ENCODE measurements around the gene SPTB.

SPTB gene

DNA sequence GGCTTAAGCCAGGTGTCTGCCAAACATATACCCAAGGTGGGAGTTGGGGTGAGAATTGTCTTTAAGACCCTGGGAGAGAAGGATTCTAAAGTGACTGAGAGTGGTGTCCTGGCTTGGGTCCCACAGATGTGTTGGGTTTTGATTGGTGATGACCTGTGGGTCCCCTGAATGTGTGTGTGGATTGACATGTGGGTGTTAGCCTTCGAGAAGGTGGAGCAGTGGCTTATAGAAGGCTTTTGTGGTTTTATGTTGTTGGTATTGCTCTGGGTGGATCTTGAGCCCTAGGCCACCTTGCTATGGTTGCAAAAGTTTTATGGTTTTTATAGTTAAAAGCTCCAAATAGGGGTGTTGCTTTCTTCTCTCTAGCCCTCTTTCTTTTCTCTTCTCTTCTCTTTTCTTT lies 145.8 kb downstream of the SPTB start:
- no peak overlapping the region for H3K4me3 ChIP-seq (ENCODE audit: insufficient read length, low read depth)
- TF ChIP-seq ZNF274 (IDR thresholded peaks at IDR 0.05; ENCODE audit: low read depth, low read length) (no peak), SUZ12 (IDR thresholded peaks at IDR 0.05; ENCODE audit: extremely low read depth, insufficient read depth, insufficient read length) (no peak), YY1 (IDR thresholded peaks at IDR 0.05; ENCODE audit: insufficient read depth, insufficient read length) (no peak)
- H3K36me3 ChIP-seq (ENCODE audit: insufficient read depth, insufficient read length, low read length) = peaks cover 83% of the 10 kb centered on the region
- peaks cover 15% of the 10 kb centered on the region for H3K4me1 ChIP-seq (ENCODE audit: insufficient read depth, insufficient read length)
- H3K27me3 ChIP-seq (ENCODE audit: insufficient read depth, insufficient read length) = no peaks in the 10 kb centered on the region
- no peak for DNase-seq (ENCODE audit: low read depth, low spot score)
- no peaks in the 10 kb centered on the region for H3K9me3 ChIP-seq (ENCODE audit: insufficient read depth, low read length)
- no peak overlapping the region for H3K9ac ChIP-seq (ENCODE audit: insufficient read length, low read depth)

GRCh38 chr14:64733321-64733720 lies 146.4 kb downstream of the SPTB start:
- no peak for DNase-seq (ENCODE audit: low read depth, low spot score)
- Histone ChIP-seq H3K36me3 (ENCODE audit: insufficient read depth, insufficient read length, low read length) (peaks cover 83% of the 10 kb centered on the region), H3K9ac (ENCODE audit: insufficient read length, low read depth) (no peak overlapping the region)

DNA sequence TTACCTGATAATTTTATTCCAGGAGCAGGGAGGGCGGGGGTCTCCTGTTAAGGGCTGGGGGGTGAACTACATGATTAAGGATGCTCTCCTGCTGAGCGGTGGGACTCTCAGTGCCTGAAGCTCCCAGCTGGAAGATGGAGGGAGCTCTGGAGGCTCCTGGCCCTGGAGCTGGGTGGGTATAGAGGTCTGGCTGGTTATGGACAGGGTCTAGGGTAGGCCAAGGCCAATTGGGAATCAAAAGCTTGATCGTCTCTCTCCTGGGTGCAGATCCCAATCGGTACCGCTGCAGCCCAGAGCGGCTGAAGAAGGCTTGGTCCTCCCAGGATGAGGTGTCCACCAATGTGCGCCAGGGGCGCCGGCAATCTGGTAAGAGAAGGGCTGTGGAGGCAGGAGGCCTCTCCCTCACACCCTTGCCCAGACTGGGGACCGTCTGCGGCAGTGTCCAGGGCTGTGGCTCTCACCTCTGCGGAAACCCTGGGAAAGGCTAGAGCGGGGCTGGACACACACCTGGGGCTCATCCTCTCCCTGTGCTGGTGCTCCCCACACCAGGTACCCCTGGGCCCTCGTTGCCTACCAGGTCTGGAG lies 147.1 kb downstream of the SPTB start:
- H3K27me3 ChIP-seq (ENCODE audit: insufficient read depth, insufficient read length) = no peaks in the 10 kb centered on the region

More at GRCh38 chr14:64733321-64733720, 146.4 kb downstream of the SPTB start:
- TF ChIP-seq YY1 (IDR thresholded peaks at IDR 0.05; ENCODE audit: insufficient read depth, insufficient read length) = no peak
- no peak for TF ChIP-seq SUZ12 (IDR thresholded peaks at IDR 0.05; ENCODE audit: extremely low read depth, insufficient read depth, insufficient read length)
- TF ChIP-seq ZNF274 (IDR thresholded peaks at IDR 0.05; ENCODE audit: low read depth, low read length) = no peak
- Histone ChIP-seq H3K27me3 (ENCODE audit: insufficient read depth, insufficient read length) (no peaks in the 10 kb centered on the region), H3K9me3 (ENCODE audit: insufficient read depth, low read length) (no peaks in the 10 kb centered on the region), H3K4me3 (ENCODE audit: insufficient read length, low read depth) (no peak overlapping the region), H3K4me1 (ENCODE audit: insufficient read depth, insufficient read length) (peaks cover 15% of the 10 kb centered on the region)

DNA sequence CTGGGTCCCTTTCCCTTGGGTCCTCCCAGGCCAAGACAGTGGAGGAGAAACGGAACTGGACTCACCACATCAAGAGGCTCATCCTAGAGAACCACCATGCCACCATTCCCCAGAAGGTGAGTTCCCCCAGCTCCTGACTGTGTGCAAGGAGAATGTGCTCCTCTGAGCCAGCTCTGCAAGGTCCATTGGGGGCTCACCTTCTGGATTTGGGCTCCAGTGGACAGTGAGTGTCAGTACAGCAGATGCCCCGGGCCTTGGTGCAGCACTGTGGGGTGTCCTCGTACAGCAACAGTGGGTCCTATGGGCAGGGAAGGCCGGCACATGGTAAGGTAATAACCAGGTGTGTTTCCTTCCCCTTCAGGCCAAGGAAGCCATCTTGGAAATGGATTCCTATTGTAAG lies 147.6 kb downstream of the SPTB start:
- no peak for DNase-seq (ENCODE audit: low read depth, low spot score)
- Histone ChIP-seq H3K9ac (ENCODE audit: insufficient read length, low read depth) (no peak overlapping the region), H3K27me3 (ENCODE audit: insufficient read depth, insufficient read length) (no peaks in the 10 kb centered on the region), H3K36me3 (ENCODE audit: insufficient read depth, insufficient read length, low read length) (peaks cover 81% of the 10 kb centered on the region), H3K4me1 (ENCODE audit: insufficient read depth, insufficient read length) (peaks cover 11% of the 10 kb centered on the region), H3K4me3 (ENCODE audit: insufficient read length, low read depth) (no peak overlapping the region), H3K9me3 (ENCODE audit: insufficient read depth, low read length) (no peaks in the 10 kb centered on the region)
- TF ChIP-seq YY1 (IDR thresholded peaks at IDR 0.05; ENCODE audit: insufficient read depth, insufficient read length) (no peak), ZNF274 (IDR thresholded peaks at IDR 0.05; ENCODE audit: low read depth, low read length) (no peak), SUZ12 (IDR thresholded peaks at IDR 0.05; ENCODE audit: extremely low read depth, insufficient read depth, insufficient read length) (no peak)

More for the DNA sequence above, 147.1 kb downstream of the SPTB start:
- no peak for TF ChIP-seq YY1 (IDR thresholded peaks at IDR 0.05; ENCODE audit: insufficient read depth, insufficient read length)
- no peak for TF ChIP-seq ZNF274 (IDR thresholded peaks at IDR 0.05; ENCODE audit: low read depth, low read length)
- no peak for TF ChIP-seq SUZ12 (IDR thresholded peaks at IDR 0.05; ENCODE audit: extremely low read depth, insufficient read depth, insufficient read length)
- Histone ChIP-seq H3K4me1 (ENCODE audit: insufficient read depth, insufficient read length) (peaks cover 15% of the 10 kb centered on the region), H3K9me3 (ENCODE audit: insufficient read depth, low read length) (no peaks in the 10 kb centered on the region), H3K36me3 (ENCODE audit: insufficient read depth, insufficient read length, low read length) (peaks cover 83% of the 10 kb centered on the region), H3K4me3 (ENCODE audit: insufficient read length, low read depth) (no peak overlapping the region), H3K9ac (ENCODE audit: insufficient read length, low read depth) (no peak overlapping the region)
- DNase-seq (ENCODE audit: low read depth, low spot score) = no peak

DNA sequence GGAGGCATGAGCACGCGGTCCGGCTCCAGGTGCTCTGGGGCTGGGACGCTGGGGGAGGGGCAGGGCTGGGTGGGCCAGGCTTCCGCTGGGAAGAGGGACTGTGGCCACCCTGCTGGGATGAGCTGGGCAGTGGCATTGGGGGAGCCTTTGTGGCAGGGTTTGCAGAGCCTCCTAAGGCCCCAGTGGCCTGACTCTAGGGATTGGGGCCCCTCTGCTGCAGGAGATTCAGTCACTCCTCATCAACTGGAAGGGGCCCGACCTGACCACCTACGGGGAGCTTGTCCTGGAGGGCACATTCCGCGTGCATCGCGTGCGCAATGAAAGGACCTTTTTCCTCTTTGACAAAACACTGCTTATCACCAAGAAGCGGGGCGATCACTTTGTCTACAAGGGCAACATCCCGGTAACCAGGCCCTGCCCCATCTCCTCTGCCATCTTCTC lies 148.5 kb downstream of the SPTB start:
- Histone ChIP-seq H3K4me1 (ENCODE audit: insufficient read depth, insufficient read length) (peaks cover 8% of the 10 kb centered on the region), H3K4me3 (ENCODE audit: insufficient read length, low read depth) (no peak overlapping the region), H3K27me3 (ENCODE audit: insufficient read depth, insufficient read length) (no peaks in the 10 kb centered on the region), H3K9me3 (ENCODE audit: insufficient read depth, low read length) (no peaks in the 10 kb centered on the region), H3K9ac (ENCODE audit: insufficient read length, low read depth) (no peak overlapping the region), H3K36me3 (ENCODE audit: insufficient read depth, insufficient read length, low read length) (peaks cover 75% of the 10 kb centered on the region)
- no peak for DNase-seq (ENCODE audit: low read depth, low spot score)
- no peak for TF ChIP-seq ZNF274 (IDR thresholded peaks at IDR 0.05; ENCODE audit: low read depth, low read length)
- no peak for TF ChIP-seq YY1 (IDR thresholded peaks at IDR 0.05; ENCODE audit: insufficient read depth, insufficient read length)
- TF ChIP-seq SUZ12 (IDR thresholded peaks at IDR 0.05; ENCODE audit: extremely low read depth, insufficient read depth, insufficient read length) = no peak

GRCh38 chr14:64730681-64731080 lies 149.0 kb downstream of the SPTB start:
- Histone ChIP-seq H3K4me1 (ENCODE audit: insufficient read depth, insufficient read length) (peaks cover 5% of the 10 kb centered on the region), H3K27me3 (ENCODE audit: insufficient read depth, insufficient read length) (no peaks in the 10 kb centered on the region), H3K9me3 (ENCODE audit: insufficient read depth, low read length) (no peaks in the 10 kb centered on the region), H3K36me3 (ENCODE audit: insufficient read depth, insufficient read length, low read length) (peaks cover 71% of the 10 kb centered on the region), H3K9ac (ENCODE audit: insufficient read length, low read depth) (no peak overlapping the region), H3K4me3 (ENCODE audit: insufficient read length, low read depth) (no peak overlapping the region)
- no peak for DNase-seq (ENCODE audit: low read depth, low spot score)
- no peak for TF ChIP-seq YY1 (IDR thresholded peaks at IDR 0.05; ENCODE audit: insufficient read depth, insufficient read length)
- no peak for TF ChIP-seq ZNF274 (IDR thresholded peaks at IDR 0.05; ENCODE audit: low read depth, low read length)
- TF ChIP-seq SUZ12 (IDR thresholded peaks at IDR 0.05; ENCODE audit: extremely low read depth, insufficient read depth, insufficient read length) = no peak

DNA sequence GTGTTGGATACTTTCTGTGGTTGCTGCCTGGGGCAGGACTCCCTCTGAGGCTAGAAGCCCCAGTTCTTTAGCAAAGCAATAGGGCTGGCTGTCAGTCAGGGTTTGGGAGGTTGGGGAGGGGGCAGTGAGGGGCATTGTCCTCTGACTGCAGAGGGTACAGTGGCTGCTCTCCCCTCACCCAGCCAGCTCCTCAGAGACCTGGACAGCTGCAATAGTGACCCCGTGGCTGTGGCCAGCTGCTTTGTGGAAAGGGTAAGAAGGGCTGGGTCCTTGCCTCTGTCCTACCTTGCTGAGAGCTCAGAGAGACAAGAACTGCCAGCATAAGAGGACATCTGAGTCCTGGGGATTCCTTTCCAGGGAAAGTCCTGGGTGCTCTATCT lies 149.7 kb downstream of the SPTB start:
- H3K36me3 ChIP-seq (ENCODE audit: insufficient read depth, insufficient read length, low read length) = peaks cover 64% of the 10 kb centered on the region
- no peak overlapping the region for H3K4me3 ChIP-seq (ENCODE audit: insufficient read length, low read depth)
- no peaks in the 10 kb centered on the region for H3K9me3 ChIP-seq (ENCODE audit: insufficient read depth, low read length)
- TF ChIP-seq ZNF274 (IDR thresholded peaks at IDR 0.05; ENCODE audit: low read depth, low read length) (no peak), YY1 (IDR thresholded peaks at IDR 0.05; ENCODE audit: insufficient read depth, insufficient read length) (no peak), SUZ12 (IDR thresholded peaks at IDR 0.05; ENCODE audit: extremely low read depth, insufficient read depth, insufficient read length) (no peak)
- peaks cover 8% of the 10 kb centered on the region for H3K4me1 ChIP-seq (ENCODE audit: insufficient read depth, insufficient read length)
- DNase-seq (ENCODE audit: low read depth, low spot score) = no peak
- H3K27me3 ChIP-seq (ENCODE audit: insufficient read depth, insufficient read length) = no peaks in the 10 kb centered on the region
- H3K9ac ChIP-seq (ENCODE audit: insufficient read length, low read depth) = no peak overlapping the region

Data from NT2/D1 (cell line).